GM18861 (cell line): ENCODE measurements around the gene HES5.
"Not testable (repeated sequence)": the region's sequence is repeated elsewhere in the genome, so short reads cannot be mapped to it uniquely, and the experiment has no call there.

Experiments used
- ATAC-seq: cut with Tn5 transposase; IDR thresholded peaks from one replicate; pipeline ENCODE4 v1.9.1; 2021; ENCODE audit not compliant: unreplicated experiment

Gene HES5

GRCh38 chr1:2529784-2530512 lies at the start of gene HES5:
Gene HES5, minus strand, starts transcription at chr1:2530263. Its CDS starts 99 bp downstream, at chr1:2530164.
- ATAC-seq = no peak

GRCh38 chr1:2578758-2579118 lies 48.7 kb upstream of the HES5 start:
- no peak for ATAC-seq

- peak; percentile 39 for ATAC-seq
Measured at GRCh38 chr1:2577565-2578075, 47.6 kb upstream of the HES5 start.

- ATAC-seq = no peak
Measured at GRCh38 chr1:2575801-2576663, 46.0 kb upstream of the HES5 start.

- no peak for ATAC-seq
Measured at GRCh38 chr1:2574350-2574749, 44.3 kb upstream of the HES5 start.

- ATAC-seq = no peak
Measured at GRCh38 chr1:2573250-2573920, 43.3 kb upstream of the HES5 start.

- ATAC-seq = no peak
Measured at GRCh38 chr1:2571348-2571747, 41.3 kb upstream of the HES5 start.

- ATAC-seq = no peak
Measured at GRCh38 chr1:2570332-2570731, 40.3 kb upstream of the HES5 start.

- ATAC-seq = not testable (repeated sequence)
Measured at GRCh38 chr1:2569703-2570102, 39.6 kb upstream of the HES5 start.

GRCh38 chr1:2569060-2569459 lies 39.0 kb upstream of the HES5 start:
- no peak for ATAC-seq

- ATAC-seq = not testable (repeated sequence)
Measured at GRCh38 chr1:2568187-2568816, 38.2 kb upstream of the HES5 start.

- ATAC-seq = no peak
Measured at GRCh38 chr1:2567083-2567679, 37.1 kb upstream of the HES5 start.

GRCh38 chr1:2566101-2567045 lies 36.3 kb upstream of the HES5 start:
- ATAC-seq = no peak

- no peak for ATAC-seq
Measured at GRCh38 chr1:2564815-2565374, 34.8 kb upstream of the HES5 start.

GRCh38 chr1:2564006-2564814 lies 34.1 kb upstream of the HES5 start:
- ATAC-seq = no peak

- no peak for ATAC-seq
Measured at GRCh38 chr1:2563205-2563604, 33.1 kb upstream of the HES5 start.

- no peak for ATAC-seq
Measured at GRCh38 chr1:2561898-2562895, 32.1 kb upstream of the HES5 start.
